Left lobe of liver (tissue), 2 donors: ENCODE data around the gene STOML1. TPM values are rescaled to one million over a fixed set of nuclear protein-coding genes. Genes with fewer than 3 reads are reported as not detected.
A peak's percentile ranks its signal among the peaks of the same experiment; 100 is the strongest.
"Not testable (repeated sequence)": the region's sequence is repeated elsewhere in the genome, so short reads cannot be mapped to it uniquely, and the experiment has no call there.

ENCODE experiments used
- ATAC-seq: fragments of 200-7000 bp; cut with Tn5 transposase; one replicate; pipeline ENCODE4 v1.9.1; 2020; ENCODE audit warnings: mild to moderate bottlenecking, moderate library complexity
- DNase-seq: peaks from one replicate; pipeline ENCODE4 v3.0.0-alpha.2; 2020; ENCODE audit warnings: low spot score
- total RNA-seq: library from RNA; stranded (reverse); gene quantifications from one replicate; pipeline ENCODE4 v1.2.1, GENCODE V29; 2021
- donor health status: DM: no; HTN: no; CAD: no; lungs with moderate emphysema.
- donor health status: DM: no; HTN: yes; CAD: no.

Gene STOML1
- total RNA-seq, 1 donor from 2014 or later = 8.1 TPM

DNA sequence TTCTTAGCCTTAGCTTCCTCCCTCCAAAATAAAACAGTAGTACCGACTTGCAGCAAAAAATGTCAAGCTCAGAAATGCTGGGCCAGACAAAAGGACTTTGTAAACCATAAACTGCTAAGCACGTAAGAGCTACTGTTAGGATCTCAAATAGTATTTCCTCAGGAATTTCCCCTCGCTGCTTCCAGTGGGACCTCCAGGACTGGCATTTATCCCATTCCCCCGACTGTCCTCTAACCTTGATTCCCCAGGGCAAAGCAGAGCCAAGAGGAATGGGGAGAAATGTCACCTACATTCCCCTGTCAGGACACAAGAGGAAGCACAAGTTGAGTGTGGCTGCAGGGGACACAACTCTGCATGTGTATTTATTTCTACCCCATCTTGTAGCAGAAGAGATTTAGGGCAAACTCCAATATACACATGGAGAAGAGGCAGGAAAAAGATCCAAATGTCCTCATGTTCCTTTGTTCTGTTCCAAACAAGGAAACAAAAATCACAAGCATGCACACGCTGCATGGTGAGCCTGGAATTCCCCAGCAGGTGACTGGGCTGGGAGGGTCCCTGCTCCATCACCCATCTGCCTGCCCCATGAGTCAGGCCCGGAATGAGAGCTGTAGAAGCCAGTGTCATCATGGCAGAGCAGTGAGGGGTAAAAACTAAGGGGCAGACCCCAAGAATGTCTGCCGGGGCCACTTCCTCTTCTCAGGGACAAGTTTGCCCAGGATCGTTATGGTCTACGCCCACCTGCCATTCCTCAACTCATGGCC, 4.2 kb downstream of the STOML1 start:
- ATAC-seq = no peak

DNA sequence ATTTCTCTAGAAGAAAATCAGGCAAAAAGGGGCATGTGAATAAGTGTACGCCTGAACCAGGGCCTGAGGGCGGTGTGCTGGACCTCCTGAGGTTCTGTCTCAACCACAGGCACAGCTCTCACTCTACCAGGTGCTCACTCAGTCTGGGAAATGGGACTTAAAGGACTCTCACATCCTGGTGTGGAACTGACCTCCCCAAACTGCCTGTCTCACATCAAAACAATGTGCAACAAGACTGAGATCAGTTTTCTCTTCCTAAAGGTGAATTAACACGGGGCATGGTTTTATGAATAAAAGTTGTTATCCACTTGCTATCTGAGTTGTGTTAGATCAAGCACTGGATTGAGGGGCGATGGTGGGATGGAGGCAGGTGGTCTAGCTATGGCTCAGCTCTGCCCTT, 4.8 kb downstream of the STOML1 start:
- no peak for DNase-seq
- no peak for ATAC-seq

More for the DNA sequence above, 4.2 kb downstream of the STOML1 start:
- no peak for DNase-seq

DNA sequence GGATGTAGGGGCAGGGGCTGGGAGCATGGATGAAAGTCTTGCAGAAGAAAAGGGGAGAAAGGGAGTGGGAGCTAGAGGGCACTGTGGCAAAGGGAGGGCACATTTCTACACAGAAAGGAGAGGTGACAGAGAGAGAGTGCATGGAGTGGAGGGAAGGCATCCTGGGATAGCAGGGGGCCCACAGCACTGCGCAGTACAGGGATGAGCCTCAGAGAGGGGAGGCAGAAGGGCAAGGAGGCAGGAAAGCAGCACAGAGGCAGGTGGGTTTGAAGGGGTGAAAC, 5.4 kb downstream of the STOML1 start:
- no peak for DNase-seq
- ATAC-seq = no peak

DNA sequence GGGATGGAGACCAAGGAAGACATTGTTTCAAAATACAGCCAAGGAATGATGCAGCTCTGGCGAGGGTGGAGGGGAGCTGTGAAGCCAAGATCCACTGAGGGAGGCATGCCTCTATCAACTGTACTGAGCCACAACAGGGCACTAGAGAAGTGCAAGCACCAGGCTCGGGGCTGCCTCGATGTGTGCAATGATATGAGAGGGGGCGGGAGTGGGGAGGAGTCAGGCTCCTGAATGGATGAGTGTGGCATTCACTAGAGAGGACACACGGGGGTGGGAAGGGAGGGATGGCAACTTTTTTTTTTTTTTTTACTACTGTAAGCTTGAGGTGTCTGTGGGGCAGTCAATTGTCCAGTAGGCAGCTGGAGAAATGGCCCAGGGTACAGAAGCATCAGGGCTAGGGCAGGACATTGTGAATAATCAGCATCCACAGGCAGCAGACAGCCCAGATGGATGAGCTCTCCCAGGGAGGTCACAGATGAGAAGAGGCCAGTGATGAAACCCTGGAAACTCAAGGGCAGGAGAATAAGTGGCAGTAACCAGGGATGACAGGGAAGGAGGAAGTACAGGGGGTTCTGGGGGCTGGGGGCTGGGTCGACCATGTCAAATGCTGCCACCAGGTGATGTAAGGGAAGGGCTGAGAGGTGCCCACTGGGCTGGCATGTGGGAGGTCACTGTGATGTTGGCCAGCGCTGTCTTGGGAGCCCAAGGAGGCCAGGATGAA, 5.9 kb downstream of the STOML1 start:
- ATAC-seq = no peak
- no peak for DNase-seq

DNA sequence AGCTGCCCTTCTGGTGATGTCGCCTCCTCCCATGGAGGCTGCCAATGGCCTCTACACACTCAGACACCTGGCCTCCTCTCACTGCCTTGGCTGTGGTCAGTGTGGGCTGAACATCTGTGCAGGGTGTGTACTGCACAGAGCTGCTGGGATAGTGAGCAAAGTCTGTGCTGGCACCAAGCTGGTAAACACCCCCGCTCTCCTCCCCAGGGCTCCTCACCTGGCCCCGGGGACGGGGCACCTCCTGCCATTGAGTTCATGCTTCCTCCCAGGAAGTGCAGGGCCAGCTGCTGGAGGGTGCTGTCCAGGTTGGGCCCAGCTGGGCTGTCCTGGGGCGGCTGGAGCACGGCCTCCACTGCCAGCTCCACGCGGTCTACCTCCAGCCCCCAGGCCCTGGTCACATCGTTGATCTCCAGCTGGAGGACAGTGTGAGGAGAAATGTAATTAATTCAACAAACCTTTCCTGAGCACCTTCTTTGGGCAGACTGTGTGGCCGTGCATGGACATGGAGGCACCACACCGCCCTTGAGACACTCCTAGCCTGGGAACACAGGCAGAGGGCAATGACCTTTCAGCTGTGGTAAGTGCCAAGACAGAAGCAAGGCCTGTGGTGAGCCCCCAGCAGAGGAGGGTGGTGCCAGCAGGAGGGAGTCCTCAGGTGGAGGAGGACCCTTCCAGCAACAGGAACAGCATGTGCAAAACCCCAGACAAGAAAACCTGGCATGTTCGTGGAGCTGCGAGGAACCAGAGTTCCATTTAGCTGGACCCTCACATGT, 6.8 kb downstream of the STOML1 start:
- ATAC-seq = no peak
- no peak for DNase-seq

DNA sequence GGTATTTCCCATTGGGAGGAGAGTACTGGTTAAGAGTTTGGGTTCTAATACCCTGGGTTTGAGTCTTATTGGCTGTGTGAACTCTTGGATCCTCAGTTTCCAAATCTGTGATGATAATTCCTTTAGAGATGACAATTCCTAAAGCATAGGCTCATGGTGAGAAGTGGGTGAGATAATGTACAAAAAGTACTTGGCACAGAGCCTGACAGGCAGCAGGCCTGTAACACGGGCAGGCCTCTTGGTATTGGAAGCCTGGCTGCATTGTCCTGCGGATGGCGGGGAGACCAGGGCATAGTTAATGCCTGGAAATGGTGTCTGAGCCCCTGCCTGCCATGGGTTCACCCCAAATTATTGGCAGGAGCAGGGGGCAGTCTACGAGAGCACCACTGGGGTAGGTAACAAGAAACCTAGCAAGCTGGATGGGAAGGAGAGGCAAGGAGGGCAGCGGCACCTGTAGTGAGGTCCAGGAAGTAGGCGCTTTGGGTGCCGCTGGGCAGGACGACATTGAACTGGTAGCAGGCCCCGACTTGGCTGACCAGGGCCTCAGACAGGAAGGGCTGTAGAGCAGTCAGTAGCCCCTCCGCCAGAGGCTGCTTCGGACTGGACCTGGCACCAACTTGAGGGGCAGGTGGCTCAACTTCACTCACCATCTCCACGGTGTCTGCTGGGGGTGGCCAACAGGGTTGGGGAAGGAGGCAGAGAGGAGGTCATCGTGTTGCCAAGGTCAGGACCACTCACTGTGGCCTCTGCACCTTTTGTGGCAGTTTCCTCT, 7.7 kb downstream of the STOML1 start:
- DNase-seq (no peak), ATAC-seq (no peak)

DNA sequence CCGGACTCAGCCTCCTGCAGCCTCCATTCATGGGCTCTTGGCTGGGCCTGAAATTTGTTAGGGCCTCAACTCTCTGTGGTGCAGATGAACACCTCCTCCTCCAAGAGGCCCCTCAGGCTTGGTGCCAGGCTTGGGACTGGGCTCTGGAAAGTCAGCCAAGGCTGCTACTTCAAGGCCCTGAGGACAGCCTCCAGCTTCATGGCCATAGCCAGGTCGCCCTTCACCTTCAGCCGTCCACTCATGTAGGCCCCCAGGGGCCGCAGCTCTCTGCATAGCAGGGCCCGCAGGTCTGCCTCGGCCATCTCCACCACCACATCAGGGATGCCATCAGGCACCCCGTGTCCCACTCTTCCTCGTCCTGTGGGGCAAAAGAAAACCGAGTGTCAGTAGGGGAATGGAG, 8.3 kb downstream of the STOML1 start:
- ATAC-seq = no peak
- DNase-seq = no peak

DNA sequence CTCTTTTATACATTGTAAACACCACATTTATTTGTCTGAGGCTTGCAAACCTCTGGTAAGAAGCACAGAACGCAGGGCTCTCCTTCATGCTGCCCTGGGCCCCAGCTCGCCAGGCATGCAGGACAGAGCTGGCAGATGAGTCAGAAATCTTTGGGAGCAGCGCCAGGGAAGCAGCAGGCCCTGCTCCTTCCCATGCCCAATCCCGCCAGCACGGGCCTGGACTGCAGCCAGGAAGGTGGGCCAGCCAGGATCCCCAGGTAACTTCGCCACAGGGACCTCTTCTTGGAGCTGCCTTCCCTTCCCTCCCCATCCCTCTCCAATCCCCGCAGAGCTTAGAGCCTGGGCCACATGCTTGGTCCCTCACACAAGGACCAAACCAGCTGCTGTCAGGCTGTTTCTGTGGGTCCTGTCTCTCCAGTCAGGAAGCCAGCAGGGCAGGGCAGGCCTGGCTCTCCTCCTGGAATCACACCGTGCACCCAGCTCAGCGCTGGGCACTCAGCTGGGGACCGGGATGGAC, 8.8 kb downstream of the STOML1 start:
- DNase-seq (no peak), ATAC-seq (no peak)

DNA sequence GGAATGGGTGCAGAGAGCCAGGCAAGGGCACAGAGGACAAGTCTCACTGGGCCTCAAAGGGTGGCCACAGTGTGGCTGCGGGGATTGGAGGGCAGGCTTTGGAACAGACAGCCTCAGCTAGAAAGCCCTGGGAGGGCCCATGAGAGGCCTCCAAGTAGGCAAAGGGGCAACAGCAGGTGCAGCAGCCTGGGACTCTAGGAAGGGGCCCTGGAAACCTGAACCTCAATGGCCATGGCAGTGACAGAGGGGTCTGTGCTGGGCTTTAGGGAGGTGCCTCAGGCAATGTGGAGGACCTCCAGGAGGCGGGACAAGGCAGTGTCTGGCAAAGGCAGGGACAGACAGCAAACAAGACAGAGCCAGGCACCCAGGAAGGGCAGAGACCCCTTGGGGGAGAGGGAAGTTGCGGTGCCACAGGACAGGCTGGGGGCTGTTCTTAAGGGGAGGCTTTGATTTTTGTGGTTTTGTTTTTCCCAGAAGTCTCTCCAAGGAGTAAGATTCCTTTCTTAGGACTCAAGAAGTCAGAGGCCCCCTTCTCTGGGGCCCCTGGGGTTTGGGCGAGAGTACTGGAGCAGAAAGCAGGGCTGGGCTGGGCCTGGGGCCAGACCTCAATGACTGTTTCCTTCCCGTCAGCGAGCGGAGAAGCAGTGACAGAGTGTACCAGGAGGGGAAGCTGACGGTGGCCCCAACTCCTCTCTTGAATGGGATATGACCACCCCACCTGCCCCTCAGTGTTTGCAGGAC, 9.7 kb downstream of the STOML1 start:
- DNase-seq (peak; percentile 52), ATAC-seq (peak; percentile 65)

DNA sequence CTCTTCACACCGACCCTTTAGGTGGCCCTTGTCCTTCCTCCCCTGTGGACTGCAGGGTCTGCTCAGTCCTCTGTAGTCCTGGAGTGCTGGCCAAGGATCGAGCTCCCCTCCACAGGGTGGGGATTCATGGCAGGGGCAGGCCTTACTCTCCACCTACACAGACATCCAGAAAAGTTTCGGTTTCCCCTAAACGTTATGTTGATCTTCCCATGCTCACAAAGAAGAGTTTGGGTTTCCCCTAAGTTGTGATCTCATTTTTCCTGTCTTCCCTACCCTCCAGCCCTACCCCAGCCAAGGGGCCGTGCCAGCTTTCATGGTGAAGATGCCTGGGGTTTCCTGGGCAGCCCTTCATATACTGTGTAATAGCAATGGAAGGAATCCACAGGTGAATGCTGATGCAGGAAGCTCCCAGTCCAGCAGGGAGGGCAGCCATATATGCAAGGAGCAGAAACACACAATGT, 10.3 kb downstream of the STOML1 start:
- no peak for ATAC-seq

DNA sequence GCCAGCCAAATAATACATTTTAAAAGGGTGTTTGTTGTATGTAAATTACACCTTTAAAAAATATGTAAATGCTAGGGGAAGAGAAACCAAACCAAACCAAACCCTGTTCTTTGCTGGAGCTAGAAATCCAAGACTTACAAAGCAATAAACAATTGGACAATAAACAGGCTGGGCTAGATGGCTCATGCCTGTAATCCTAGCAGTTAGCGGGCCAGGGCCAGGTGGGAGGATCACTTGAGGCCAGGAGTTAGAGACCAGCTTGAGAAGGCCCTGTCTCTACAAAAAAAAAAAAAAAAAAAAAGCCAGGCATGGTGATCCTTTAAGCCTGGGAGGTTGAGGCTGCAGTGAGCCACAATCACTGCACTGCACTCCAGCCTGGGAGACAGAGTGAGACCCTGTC, 12.5 kb downstream of the STOML1 start:
- DNase-seq (no peak), ATAC-seq (no peak)

More for the DNA sequence above, 10.3 kb downstream of the STOML1 start:
- DNase-seq = peak; percentile 34

DNA sequence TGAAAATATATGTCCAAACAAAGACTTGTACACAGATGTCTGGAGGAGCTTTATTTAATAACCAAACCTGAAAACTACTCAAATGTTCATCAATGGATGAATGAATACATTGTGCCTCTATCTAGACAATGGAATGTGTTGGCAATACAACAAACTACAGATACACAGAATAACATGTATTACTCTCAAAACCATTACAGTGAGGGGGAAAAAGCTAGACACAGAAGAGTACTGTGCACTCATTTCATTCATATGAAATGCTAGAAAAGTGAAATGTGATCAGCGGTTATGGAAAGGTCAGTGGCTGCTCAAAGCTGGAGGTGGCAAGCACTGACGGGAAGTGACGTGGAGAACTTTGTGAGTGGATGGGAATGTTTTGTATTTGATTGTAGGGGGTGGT, 13.2 kb downstream of the STOML1 start:
- DNase-seq = no peak
- ATAC-seq = no peak

DNA sequence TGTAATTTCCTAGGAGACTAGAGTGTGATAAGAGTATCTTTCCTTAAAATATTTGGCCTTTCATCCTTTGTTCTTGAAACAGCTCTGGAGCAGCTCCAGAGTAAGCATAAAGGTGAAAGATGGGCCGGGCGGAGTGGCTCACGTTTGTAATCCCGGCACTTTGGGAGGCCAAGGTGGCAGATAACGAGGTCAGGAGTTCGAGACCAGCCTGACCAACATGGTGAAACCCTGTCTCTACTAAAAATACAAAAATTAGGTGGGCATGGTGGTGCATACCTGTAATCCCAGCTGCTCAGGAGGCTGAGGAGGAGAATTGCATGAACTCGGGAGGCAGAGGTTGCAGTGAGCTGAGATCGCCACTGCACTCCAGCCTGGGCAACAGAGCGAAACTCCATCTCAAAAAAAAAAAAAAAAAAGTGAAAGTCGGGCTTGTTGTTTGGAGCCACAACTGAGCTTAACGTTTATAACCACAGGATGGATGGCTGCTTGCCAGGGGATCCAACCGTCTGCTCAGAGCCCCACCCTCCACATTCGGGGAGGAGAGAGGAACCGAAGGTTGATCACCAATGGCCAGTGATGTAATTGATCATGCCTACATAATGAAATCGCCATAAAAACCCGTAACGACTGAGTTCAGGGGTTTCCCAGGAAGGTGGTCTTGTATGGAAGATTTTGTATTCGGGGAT, 16.5 kb downstream of the STOML1 start:
- DNase-seq, ATAC-seq: not testable (repeated sequence)

DNA sequence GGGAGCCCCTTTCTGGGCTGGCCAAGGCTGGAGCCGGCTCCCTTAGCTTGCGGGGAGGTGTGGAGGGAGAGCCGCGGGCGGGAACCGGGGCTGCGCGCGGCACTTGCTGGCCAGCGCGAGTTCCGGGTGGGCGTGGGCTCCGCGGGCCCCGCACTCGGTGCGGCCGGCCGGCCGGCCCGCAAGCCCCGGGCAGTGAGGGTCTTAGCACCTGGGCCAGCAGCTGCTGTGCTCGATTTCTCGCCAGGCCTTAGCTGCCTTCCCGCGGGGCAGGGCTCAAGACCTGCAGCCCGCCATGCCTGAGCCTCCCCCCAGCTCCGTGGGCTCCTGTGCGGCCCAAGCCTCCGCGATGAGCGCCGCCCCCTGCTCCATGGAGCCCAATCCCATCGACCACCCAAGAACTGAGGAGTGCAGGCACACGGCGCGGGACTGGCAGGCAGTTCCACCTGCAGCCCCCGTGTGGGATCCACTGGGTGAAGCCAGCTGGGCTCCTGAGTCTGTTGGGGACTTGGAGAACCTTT, 18.4 kb downstream of the STOML1 start:
- ATAC-seq = not testable (repeated sequence)
- DNase-seq = peak; percentile 38

DNA sequence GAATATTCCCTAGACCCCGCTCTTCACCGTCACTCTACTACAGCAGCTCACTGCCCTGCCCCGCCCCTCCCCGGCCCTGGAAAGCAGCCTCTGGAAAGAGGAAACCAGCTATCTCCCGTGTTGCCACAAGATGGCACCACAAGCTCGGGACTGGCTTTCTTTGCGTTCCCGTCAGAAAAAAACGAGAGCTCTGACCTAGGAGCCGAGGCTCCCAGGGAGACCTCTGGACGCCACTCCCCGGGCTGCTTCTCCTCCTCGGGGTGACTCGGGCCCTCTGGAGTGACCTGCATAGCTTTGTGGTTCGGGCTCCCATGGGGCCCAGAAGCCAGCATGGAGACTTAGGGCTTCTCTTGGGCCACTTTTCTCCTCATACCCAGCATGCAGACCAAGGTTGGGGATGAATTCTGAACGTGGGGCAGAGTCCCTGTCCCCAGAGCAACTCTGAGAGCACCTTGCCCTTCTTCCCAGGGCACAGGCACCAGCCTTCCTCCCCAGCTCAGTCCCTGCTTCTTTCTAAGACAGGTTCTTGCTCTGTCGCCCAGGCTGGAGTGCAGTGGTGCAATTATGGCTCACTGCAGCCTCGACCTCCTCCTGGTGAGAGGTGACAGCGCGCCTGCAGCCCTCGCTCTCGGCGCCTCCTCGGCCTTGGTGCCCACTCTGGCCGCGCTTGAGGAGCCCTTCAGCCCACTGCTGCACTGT, 19.0 kb downstream of the STOML1 start:
- ATAC-seq (peak; percentile 100), DNase-seq (peak; percentile 87)

DNA sequence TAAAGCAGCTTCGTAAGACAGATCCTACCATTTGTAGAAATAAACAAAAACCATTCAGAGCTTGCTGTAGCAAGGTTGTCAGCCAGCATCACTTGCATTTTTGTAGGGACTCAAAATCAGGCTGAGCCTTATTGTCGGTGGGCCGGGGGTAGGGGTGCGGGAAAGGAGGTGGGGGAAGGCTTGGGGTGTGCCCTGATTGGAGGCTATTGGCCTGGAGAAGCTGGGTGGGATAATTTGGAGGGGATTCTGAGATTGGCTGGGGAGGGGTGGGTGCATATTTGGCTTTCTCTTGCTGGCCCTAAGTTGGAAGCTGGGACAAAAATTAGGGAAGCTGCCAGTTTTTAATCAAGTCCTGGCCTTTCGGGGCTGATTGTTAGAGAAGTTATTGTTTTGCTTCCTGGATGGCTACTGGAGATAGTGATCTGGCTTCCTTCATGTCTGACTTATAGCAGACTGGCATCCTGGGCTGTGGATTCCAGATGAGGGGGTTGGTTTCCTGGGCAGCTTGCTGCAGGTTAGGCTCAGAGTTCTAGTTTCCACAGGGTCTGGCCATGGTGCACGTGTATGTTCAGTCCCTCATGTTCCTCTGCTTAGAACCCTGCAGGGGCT, 22.8 kb downstream of the STOML1 start:
- no peak for DNase-seq
- ATAC-seq = no peak

DNA sequence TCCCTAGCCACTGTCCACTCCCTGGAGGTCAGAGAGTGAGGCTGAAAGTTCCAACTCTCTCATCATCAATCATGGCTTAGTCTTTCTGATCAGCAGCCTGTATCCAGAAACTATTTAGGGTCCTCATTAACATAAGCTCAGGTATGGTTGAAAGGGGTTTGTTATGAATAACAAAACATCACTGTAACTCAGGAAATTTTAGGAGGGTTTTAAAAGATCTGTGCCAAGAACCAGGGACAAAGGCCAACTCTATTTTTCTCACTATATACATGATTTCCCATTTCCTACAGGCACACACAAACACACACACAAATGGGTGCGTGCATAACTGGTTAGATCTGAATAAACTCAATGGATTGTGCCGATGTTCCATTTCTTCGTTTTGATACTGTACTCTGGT, 23.6 kb downstream of the STOML1 start:
- no peak for ATAC-seq
- no peak for DNase-seq

DNA sequence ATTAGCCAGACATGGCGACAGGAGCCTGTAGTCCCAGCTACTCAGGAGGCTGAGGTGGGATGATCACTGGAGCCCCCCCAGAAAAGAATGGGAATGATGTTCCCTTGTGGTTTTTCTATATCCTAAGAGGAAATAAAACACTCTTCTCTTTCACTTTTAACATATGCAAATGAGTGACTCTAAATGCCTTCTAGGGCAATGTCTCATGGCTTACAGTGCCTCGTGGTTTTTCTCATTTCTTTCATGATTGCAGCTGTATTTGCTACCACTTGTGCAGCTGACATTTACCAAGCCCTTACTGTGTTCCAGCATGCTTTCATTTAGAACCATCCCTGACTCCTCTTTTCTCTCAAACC, 26.4 kb downstream of the STOML1 start:
- ATAC-seq (no peak), DNase-seq (no peak)
